ENCODE results near the gene KMT5C.

DNA sequence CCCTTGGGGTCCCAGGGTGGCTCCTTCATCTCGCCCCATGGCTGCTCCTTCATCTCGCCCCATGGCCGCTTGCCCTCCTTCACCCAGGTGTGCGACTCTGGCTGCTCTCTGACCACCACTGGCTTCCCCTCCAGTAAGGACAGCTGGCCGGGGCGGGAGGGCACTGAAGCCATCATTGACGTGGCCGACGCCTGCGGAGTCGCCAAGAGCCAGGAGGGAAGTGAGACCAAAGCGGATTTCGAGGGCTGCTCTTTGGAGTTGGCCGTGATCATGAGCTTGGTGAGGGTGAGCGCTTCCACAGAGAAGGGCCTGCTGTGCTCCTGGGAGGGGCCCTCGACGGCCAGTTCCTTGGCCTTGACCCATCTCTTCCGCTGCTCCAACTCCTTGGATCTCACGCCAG is 18.8 kb downstream of the KMT5C start:
- TF ChIP-seq, protein P1, sequence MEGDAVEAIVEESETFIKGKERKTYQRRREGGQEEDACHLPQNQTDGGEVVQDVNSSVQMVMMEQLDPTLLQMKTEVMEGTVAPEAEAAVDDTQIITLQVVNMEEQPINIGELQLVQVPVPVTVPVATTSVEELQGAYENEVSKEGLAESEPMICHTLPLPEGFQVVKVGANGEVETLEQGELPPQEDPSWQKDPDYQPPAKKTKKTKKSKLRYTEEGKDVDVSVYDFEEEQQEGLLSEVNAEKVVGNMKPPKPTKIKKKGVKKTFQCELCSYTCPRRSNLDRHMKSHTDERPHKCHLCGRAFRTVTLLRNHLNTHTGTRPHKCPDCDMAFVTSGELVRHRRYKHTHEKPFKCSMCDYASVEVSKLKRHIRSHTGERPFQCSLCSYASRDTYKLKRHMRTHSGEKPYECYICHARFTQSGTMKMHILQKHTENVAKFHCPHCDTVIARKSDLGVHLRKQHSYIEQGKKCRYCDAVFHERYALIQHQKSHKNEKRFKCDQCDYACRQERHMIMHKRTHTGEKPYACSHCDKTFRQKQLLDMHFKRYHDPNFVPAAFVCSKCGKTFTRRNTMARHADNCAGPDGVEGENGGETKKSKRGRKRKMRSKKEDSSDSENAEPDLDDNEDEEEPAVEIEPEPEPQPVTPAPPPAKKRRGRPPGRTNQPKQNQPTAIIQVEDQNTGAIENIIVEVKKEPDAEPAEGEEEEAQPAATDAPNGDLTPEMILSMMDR (IDR thresholded peaks at IDR 0.05): no peak
- TF ChIP-seq TEAD1 (CRISPR knock-in tag; IDR thresholded peaks at IDR 0.05) (no peak), ETV6 (CRISPR knock-in tag; IDR thresholded peaks at IDR 0.05) (no peak), FOXJ3 (CRISPR knock-in tag; IDR thresholded peaks at IDR 0.05; ENCODE audit: borderline replicate concordance) (no peak)
- TF ChIP-seq, protein P2, sequence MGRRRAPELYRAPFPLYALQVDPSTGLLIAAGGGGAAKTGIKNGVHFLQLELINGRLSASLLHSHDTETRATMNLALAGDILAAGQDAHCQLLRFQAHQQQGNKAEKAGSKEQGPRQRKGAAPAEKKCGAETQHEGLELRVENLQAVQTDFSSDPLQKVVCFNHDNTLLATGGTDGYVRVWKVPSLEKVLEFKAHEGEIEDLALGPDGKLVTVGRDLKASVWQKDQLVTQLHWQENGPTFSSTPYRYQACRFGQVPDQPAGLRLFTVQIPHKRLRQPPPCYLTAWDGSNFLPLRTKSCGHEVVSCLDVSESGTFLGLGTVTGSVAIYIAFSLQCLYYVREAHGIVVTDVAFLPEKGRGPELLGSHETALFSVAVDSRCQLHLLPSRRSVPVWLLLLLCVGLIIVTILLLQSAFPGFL (CRISPR knock-in tag; IDR thresholded peaks at IDR 0.05; ENCODE audit: borderline replicate concordance): no peak
- TF ChIP-seq, protein P3, sequence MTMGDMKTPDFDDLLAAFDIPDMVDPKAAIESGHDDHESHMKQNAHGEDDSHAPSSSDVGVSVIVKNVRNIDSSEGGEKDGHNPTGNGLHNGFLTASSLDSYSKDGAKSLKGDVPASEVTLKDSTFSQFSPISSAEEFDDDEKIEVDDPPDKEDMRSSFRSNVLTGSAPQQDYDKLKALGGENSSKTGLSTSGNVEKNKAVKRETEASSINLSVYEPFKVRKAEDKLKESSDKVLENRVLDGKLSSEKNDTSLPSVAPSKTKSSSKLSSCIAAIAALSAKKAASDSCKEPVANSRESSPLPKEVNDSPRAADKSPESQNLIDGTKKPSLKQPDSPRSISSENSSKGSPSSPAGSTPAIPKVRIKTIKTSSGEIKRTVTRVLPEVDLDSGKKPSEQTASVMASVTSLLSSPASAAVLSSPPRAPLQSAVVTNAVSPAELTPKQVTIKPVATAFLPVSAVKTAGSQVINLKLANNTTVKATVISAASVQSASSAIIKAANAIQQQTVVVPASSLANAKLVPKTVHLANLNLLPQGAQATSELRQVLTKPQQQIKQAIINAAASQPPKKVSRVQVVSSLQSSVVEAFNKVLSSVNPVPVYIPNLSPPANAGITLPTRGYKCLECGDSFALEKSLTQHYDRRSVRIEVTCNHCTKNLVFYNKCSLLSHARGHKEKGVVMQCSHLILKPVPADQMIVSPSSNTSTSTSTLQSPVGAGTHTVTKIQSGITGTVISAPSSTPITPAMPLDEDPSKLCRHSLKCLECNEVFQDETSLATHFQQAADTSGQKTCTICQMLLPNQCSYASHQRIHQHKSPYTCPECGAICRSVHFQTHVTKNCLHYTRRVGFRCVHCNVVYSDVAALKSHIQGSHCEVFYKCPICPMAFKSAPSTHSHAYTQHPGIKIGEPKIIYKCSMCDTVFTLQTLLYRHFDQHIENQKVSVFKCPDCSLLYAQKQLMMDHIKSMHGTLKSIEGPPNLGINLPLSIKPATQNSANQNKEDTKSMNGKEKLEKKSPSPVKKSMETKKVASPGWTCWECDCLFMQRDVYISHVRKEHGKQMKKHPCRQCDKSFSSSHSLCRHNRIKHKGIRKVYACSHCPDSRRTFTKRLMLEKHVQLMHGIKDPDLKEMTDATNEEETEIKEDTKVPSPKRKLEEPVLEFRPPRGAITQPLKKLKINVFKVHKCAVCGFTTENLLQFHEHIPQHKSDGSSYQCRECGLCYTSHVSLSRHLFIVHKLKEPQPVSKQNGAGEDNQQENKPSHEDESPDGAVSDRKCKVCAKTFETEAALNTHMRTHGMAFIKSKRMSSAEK (CRISPR knock-in tag; IDR thresholded peaks at IDR 0.05; ENCODE audit: borderline replicate concordance): no peak
